Measurements from ENCODE around the gene SH3BP4. TPM values are rescaled to one million over a fixed set of nuclear protein-coding genes. Genes with fewer than 3 reads are reported as not detected.
A peak's percentile ranks its signal among the peaks of the same experiment; 100 is the strongest.

The SH3BP4 gene
- total and polyA plus RNA-seq, 2 of the 13 experiments (the other 11 are each of a cell fraction or from before 2014, with no cell fraction given) = 34.6 to 99.1 TPM

DNA sequence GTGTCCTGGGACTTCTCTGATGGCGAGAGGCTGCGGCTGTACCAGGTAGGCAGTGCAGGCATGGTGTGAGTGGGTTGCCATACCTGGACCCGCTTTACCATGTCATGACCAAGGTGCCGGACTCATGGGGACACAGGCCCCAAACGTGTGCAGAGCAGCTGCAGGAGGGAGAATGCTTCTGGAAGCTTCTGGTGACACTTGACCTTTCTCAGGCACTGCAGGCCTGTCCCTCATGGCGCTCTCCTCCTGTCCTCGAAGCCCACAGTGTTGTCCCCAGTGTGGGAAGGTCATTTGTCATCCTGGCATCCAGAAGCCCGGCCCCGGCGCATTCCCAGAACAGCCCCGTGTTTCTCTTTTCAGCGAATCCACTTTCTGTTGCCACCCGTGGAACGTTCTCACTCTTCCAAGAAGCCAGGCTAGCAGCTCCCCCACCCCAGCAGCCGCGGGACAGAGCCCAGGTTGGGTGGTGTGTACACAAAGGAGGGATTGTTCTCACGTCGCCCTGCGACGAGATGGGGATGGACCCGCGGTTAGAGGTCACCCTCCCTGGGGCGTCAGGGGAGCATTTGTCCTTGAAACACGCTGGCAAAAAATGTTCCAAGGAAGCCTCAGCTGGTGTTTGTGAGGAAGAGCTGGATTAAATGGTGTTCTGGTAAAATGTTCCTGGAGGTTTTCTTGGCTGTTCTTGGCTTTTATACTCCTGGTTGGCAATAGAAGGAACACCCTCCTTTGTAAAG lies 43.7 kb downstream of the SH3BP4 start (continued):
- TF ChIP-seq, protein P1, sequence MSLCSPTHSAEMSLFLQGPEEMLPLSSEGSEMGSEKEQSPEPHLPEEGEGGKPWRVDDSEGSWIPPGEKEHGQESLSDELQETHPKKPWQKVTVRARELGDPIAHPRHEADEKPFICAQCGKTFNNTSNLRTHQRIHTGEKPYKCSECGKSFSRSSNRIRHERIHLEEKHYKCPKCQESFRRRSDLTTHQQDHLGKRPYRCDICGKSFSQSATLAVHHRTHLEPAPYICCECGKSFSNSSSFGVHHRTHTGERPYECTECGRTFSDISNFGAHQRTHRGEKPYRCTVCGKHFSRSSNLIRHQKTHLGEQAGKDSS (CRISPR knock-in tag; IDR thresholded peaks at IDR 0.05; ENCODE audit: borderline replicate concordance, low read depth) = peak; percentile 43; the same call in 1 of the 2 replicates
- TF ChIP-seq PHF5A (CRISPR knock-in tag; IDR thresholded peaks at IDR 0.05; ENCODE audit: low read depth, unreplicated experiment) (peak; percentile 66), RAD21 (CRISPR knock-in tag; IDR thresholded peaks at IDR 0.05) (no peak; the same call in 1 of the 2 replicates), ZNF75D (CRISPR knock-in tag; IDR thresholded peaks at IDR 0.05; ENCODE audit: borderline replicate concordance) (no peak), IRX3 (CRISPR knock-in tag; IDR thresholded peaks at IDR 0.05; ENCODE audit: borderline replicate concordance, low read depth) (no peak), MEF2D (CRISPR knock-in tag; IDR thresholded peaks at IDR 0.05) (peak; percentile 62; the same call in 1 of the 2 replicates), HDAC1 (CRISPR knock-in tag; IDR thresholded peaks at IDR 0.05) (peak; percentile 73; the same call in 1 of the 2 replicates), YEATS4 (CRISPR knock-in tag; IDR thresholded peaks at IDR 0.05; ENCODE audit: borderline replicate concordance) (0 out of 2 replicates have a peak, but pooled peaks have one; percentile 39), HOXA3 (CRISPR knock-in tag; IDR thresholded peaks at IDR 0.05) (peak; percentile 84), SATB2 (CRISPR knock-in tag; IDR thresholded peaks at IDR 0.05) (no peak), MYNN (CRISPR knock-in tag; IDR thresholded peaks at IDR 0.05; ENCODE audit: low read depth) (no peak), ZNF331 (CRISPR knock-in tag; IDR thresholded peaks at IDR 0.05) (peak; percentile 60; the same call in 1 of the 2 replicates), ZNF7 (CRISPR knock-in tag; IDR thresholded peaks at IDR 0.05) (no peak)
- TF ChIP-seq, protein P2, sequence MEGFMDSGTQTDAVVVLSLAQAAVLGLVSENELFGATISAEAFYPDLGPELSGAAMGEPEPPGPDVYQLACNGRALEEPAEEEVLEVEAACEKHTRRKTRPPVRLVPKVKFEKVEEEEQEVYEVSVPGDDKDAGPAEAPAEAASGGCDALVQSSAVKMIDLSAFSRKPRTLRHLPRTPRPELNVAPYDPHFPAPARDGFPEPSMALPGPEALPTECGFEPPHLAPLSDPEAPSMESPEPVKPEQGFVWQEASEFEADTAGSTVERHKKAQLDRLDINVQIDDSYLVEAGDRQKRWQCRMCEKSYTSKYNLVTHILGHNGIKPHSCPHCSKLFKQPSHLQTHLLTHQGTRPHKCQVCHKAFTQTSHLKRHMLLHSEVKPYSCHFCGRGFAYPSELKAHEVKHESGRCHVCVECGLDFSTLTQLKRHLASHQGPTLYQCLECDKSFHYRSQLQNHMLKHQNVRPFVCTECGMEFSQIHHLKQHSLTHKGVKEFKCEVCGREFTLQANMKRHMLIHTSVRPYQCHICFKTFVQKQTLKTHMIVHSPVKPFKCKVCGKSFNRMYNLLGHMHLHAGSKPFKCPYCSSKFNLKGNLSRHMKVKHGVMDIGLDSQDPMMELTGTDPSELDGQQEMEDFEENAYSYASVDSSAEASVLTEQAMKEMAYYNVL (CRISPR knock-in tag; IDR thresholded peaks at IDR 0.05; ENCODE audit: borderline replicate concordance) = 0 out of 2 replicates have a peak, but pooled peaks have one; percentile 44
- TF ChIP-seq, protein P3, sequence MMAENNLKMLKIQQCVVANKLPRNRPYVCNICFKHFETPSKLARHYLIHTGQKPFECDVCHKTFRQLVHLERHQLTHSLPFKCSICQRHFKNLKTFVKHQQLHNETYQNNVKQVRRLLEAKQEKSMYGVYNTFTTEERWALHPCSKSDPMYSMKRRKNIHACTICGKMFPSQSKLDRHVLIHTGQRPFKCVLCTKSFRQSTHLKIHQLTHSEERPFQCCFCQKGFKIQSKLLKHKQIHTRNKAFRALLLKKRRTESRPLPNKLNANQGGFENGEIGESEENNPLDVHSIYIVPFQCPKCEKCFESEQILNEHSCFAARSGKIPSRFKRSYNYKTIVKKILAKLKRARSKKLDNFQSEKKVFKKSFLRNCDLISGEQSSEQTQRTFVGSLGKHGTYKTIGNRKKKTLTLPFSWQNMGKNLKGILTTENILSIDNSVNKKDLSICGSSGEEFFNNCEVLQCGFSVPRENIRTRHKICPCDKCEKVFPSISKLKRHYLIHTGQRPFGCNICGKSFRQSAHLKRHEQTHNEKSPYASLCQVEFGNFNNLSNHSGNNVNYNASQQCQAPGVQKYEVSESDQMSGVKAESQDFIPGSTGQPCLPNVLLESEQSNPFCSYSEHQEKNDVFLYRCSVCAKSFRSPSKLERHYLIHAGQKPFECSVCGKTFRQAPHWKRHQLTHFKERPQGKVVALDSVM (CRISPR knock-in tag; IDR thresholded peaks at IDR 0.05) = peak; percentile 65
- TF ChIP-seq, protein P4, sequence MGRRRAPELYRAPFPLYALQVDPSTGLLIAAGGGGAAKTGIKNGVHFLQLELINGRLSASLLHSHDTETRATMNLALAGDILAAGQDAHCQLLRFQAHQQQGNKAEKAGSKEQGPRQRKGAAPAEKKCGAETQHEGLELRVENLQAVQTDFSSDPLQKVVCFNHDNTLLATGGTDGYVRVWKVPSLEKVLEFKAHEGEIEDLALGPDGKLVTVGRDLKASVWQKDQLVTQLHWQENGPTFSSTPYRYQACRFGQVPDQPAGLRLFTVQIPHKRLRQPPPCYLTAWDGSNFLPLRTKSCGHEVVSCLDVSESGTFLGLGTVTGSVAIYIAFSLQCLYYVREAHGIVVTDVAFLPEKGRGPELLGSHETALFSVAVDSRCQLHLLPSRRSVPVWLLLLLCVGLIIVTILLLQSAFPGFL (CRISPR knock-in tag; IDR thresholded peaks at IDR 0.05) = no peak

Measured in HepG2 (cell line).